Fibroblast of lung (primary cell): Measurements from ENCODE around the gene SIVA1.

Experiments
- CTCF ChIP-seq, 2 donors: IDR thresholded peaks in 1 of 2; conservative IDR thresholded peaks in 1 of 2; 1 replicate in 1 of 2; 2 replicates in 1 of 2; pipeline ENCODE4 v1.5.1; 2011 to 2012; ENCODE audit warnings: low read length in 2 of 2, control low read depth in 1 of 2, inconsistent platforms in 1 of 2, low read depth in 1 of 2, mild to moderate bottlenecking in 1 of 2
- EZH2 ChIP-seq: IDR thresholded peaks from 2 replicates; pipeline ENCODE4 v1.5.1; 2012; ENCODE audit warnings: low read length, control low read depth, mild to moderate bottlenecking; ENCODE audit errors: missing control alignments

GRCh38 chr14:104802394-104803184 lies 49.6 kb downstream of the SIVA1 start:
- TF ChIP-seq CTCF (conservative IDR thresholded peaks at IDR 0.05 in 1 of 2, IDR thresholded peaks at IDR 0.05 in 1 of 2; ENCODE audit: low read depth in 1 of 2, low read length in 2 of 2): no peak
- TF ChIP-seq EZH2: no peak
